Activated CD4-positive, alpha-beta T cell treated with anti-CD3 and anti-CD28 coated beads, Interleukin-2, Interleukin-4, amounts not matched to agents 100 ng/mL and 50 ng/mL, durations not matched to agents 16 hours and 8 hours (primary cell): ENCODE measurements around the gene UNC13B.
"Not testable (repeated sequence)": the region's sequence is repeated elsewhere in the genome, so short reads cannot be mapped to it uniquely, and the experiment has no call there.

Experiments used
- DNase-seq: peaks from one replicate; pipeline ENCODE4 v3.0.0-alpha.2; 2020; ENCODE audit warnings: low spot score

Gene UNC13B

GRCh38 chr9:35380619-35381018 is 218.8 kb downstream of the UNC13B start:
- no peak for DNase-seq

GRCh38 chr9:35385042-35385441 is 223.2 kb downstream of the UNC13B start:
- DNase-seq, result no peak

- no peak for DNase-seq
Measured at GRCh38 chr9:35395076-35395705, 233.4 kb downstream of the UNC13B start.

- no peak for DNase-seq
Measured at GRCh38 chr9:35395706-35396101, 233.9 kb downstream of the UNC13B start.

GRCh38 chr9:35396560-35397215 is 234.9 kb downstream of the UNC13B start:
- DNase-seq, result no peak

GRCh38 chr9:35397216-35397698 is 235.4 kb downstream of the UNC13B start:
- DNase-seq, result no peak

GRCh38 chr9:35397923-35398322 is 236.1 kb downstream of the UNC13B start:
- no peak for DNase-seq

GRCh38 chr9:35398651-35399335 is 237.0 kb downstream of the UNC13B start:
- no peak for DNase-seq

GRCh38 chr9:35404865-35405264 is 243.1 kb downstream of the UNC13B start:
- DNase-seq, result no peak

GRCh38 chr9:35406183-35406959 is 244.6 kb downstream of the UNC13B start:
- peak; percentile 25 for DNase-seq

GRCh38 chr9:35407846-35408245 is 246.0 kb downstream of the UNC13B start:
- DNase-seq, result no peak

GRCh38 chr9:35409434-35409833 is 247.6 kb downstream of the UNC13B start:
- DNase-seq, result not testable (repeated sequence)

- DNase-seq, result no peak
Measured at GRCh38 chr9:35414889-35415288, 253.1 kb downstream of the UNC13B start.

GRCh38 chr9:35415402-35416097 is 253.7 kb downstream of the UNC13B start:
- DNase-seq, result no peak

- no peak for DNase-seq
Measured at GRCh38 chr9:35416098-35416427, 254.3 kb downstream of the UNC13B start.

- DNase-seq, result no peak
Measured at GRCh38 chr9:35422346-35422745, 260.5 kb downstream of the UNC13B start.

- no peak for DNase-seq
Measured at GRCh38 chr9:35422753-35423152, 260.9 kb downstream of the UNC13B start.

GRCh38 chr9:35423499-35423898 is 261.7 kb downstream of the UNC13B start:
- DNase-seq, result no peak

GRCh38 chr9:35424356-35425352 is 262.8 kb downstream of the UNC13B start:
- DNase-seq, result no peak

GRCh38 chr9:35426627-35427026 is 264.8 kb downstream of the UNC13B start:
- no peak for DNase-seq

- no peak for DNase-seq
Measured at GRCh38 chr9:35431467-35431866, 269.7 kb downstream of the UNC13B start.
